Myocyte (in vitro differentiated cells): ENCODE data around the gene ELN. TPM values are rescaled to one million over a fixed set of nuclear protein-coding genes. Genes with fewer than 3 reads are reported as not detected.

Experiments
- DNase-seq: peaks from one replicate; pipeline ENCODE4 v3.0.0-alpha.2; 2012; ENCODE audit warnings: low read depth
- total RNA-seq: library from RNA; depleted of rRNA; stranded (reverse); fragments of >200 nt; gene quantifications from 2 replicates; pipeline ENCODE4 v1.2.3, GENCODE V29; 2014

Gene ELN
- total RNA-seq, 1 donor from 2014 or later, result 12.1 TPM

DNA sequence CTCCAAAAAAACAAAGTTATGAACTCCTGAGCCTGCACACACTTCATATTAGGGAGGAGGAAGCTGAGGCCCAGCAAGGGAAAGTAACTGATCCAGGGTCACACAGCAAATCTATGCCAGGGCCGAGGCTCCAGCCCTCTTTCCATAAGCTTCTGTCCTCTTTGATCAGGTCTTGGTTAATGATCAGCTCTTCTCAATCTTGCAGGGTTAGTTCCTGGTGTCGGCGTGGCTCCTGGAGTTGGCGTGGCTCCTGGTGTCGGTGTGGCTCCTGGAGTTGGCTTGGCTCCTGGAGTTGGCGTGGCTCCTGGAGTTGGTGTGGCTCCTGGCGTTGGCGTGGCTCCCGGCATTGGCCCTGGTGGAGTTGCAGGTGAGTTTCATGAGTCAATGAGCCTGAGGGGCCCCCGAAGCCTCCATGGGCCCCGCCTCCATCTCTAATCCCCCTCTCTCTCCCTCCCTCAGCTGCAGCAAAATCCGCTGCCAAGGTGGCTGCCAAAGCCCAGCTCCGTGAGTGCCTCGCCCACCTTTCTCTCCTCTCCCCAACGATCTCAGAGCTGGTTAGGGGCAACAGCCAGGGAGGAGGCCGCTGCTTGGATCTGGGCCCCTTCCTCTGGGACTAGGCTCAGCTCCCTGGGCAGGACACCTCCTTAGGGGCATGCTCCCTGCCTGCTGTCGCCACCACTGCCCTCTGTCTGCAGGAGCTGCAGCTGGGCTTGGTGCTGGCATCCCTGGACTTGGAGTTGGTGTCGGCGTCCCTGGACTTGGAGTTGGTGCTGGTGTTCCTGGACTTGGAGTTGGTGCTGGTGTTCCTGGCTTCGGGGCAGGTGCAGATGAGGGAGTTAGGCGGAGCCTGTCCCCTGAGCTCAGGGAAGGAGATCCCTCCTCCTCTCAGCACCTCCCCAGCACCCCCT is 32.0 kb downstream of the ELN start:
- DNase-seq, result no peak

DNA sequence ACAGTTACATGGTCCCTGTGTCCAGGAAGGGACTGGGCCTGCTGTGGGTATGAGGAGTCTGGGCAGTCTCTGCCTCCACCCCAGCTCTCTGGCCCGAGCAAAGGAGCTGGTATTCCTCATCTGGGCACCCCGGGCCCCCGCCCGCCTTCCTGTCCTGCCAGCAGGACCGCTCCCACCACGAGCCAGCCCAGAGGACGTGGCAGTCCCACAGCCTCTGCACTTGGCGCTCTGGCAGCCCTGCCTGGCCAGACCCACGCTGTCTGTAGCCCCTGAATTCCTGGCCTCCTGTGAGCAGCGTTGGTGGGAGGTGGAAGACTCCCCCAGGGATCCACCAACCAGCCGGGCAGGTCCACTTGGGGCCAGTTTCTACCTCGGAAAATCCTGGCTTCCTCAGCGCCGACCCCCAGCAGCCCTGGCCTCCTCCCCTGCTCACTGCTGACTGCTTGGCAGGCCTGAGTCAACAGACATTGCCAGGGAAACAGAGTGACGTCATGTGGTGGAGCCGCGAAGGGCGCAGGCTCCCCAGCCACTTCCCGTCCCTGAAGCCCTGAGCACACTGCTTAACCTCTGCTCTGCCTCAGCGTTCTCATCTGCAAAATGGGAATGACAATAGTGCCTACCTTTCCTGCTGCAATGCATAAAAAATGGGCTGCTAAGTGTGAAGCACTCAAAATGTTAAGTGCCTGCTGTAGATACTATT is 34.0 kb downstream of the ELN start:
- DNase-seq, result peak; percentile 91

DNA sequence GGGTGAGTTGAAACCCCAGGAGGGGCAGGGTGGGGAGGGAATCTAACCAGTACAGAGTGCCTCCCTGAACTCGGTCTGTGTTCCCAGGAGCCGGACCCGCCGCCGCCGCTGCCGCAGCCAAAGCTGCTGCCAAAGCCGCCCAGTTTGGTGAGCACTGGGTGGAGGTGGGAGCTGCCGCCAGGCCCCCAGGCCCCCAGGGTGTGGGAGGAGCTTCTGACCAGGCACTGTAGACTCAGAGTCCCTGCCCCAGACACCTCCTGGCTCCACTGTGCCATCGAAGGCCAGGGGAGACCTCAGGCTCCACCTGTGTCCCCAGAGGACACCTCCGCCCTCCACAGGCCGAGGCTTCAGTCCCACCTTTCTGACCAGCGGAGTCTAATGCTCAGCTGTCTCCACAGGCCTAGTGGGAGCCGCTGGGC is 35.3 kb downstream of the ELN start:
- DNase-seq, result no peak

DNA sequence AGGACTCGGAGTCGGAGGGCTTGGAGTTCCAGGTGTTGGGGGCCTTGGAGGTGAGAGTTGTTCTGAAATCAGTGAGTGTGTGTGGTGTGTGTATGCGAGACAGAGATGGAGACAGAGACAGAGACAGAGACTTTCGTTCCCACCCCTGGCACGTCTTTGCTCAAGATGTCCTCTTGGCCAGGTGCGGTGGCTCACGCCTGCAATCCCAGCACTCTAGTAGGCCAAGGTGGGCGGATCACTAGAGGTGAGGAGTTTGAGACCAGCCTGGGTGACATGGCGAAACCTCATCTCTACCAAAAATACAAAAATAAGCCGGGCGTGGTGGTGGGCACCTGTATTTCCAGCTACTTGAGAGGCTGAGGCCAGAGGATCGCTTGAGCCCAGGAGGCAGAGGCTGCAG is 35.7 kb downstream of the ELN start:
- no peak for DNase-seq

DNA sequence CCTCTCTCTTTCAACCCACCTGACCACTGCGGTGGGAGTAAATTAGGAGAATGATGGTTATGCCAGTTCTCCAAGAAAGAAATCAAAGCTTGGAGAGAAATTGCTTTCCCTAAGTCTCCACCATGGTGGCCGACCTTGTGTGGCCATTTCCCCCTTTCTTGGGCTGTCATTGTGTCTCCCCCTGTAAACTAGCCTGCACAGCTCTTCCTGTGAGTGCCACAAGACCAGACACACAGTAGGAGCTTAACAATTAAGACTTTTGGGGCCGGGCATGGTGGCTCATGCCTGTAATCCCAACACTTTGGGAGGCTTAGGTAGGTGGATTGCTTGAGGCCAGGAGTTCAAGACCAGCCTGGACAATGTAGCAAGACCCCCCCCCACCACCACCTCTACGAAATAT is 36.7 kb downstream of the ELN start:
- no peak for DNase-seq

DNA sequence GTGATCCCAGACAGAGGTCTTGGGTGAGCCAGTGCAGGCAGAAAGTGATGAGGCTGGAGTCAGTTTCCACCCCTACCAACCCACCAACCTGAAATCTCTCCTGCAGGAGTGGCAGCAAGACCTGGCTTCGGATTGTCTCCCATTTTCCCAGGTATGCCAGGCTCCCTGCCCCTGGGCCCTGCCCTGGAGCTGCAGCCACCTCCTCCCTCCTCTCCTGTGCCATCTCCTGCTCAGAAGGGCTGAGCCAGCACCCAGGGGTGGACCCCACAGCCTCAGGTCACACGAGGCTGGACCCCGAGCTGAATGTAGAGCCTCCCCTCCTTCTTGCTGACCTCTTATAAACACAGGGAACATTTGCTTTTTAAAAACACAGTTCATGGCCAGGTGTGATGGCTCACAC is 38.7 kb downstream of the ELN start:
- no peak for DNase-seq

DNA sequence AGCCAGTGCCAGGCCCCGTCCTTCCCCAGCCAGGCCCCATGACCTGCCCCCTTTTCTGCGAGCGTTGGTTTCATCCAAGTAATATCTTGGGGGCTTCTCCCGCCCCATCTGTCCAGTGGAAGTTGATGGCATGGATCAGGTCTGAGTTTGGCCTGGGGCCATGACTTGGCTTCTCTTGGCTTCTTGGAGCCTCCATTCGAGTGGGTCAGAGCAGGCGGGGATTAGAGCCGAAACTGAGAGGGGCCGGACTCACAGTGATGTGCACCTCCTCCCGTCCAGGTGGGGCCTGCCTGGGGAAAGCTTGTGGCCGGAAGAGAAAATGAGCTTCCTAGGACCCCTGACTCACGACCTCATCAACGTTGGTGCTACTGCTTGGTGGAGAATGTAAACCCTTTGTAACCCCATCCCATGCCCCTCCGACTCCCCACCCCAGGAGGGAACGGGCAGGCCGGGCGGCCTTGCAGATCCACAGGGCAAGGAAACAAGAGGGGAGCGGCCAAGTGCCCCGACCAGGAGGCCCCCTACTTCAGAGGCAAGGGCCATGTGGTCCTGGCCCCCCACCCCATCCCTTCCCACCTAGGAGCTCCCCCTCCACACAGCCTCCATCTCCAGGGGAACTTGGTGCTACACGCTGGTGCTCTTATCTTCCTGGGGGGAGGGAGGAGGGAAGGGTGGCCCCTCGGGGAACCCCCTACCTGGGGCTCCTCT is 40.6 kb downstream of the ELN start:
- DNase-seq, result no peak

DNA sequence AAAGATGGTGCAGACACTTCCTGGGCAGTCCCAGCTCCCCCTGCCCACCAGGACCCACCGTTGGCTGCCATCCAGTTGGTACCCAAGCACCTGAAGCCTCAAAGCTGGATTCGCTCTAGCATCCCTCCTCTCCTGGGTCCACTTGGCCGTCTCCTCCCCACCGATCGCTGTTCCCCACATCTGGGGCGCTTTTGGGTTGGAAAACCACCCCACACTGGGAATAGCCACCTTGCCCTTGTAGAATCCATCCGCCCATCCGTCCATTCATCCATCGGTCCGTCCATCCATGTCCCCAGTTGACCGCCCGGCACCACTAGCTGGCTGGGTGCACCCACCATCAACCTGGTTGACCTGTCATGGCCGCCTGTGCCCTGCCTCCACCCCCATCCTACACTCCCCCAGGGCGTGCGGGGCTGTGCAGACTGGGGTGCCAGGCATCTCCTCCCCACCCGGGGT is 41.1 kb downstream of the ELN start:
- no peak for DNase-seq

DNA sequence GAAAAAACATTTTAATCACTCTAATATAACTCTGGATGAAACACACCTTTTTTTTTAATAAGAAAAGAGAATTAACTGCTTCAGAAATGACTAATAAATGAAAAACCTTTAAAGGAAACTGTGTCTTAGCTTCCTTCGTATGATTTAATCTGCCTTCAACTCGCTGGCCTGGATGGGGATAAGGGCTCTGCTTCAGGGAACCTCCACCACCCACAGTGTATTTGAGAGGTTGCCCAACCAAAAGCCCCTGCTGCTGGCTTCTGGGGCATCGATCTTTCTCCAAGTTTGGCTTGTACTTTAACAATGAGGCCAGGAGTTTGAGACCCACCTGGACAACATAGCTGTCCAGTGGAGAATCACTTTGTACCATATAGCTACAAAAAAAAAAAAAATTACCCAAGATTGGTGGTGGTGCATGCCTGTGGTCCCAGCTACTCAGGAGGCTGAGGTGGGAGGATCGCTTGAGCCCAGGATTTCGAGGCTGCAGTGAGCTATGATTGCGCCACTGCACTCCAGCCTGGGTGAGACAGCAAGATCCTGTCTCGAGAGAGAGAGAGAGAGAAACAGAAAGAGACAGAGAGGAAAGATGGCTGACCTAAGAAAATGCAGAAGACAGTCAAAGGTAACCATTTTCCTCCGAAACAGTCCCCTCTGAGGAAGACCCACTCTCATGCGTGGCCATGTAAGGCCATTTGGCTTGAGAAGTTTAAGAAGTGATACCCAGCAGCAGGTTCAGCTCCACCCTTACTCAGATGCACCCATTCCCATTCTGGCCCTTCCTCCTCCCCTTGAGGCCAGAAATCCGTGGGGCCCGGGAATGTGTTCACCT is 42.0 kb downstream of the ELN start:
- no peak for DNase-seq

DNA sequence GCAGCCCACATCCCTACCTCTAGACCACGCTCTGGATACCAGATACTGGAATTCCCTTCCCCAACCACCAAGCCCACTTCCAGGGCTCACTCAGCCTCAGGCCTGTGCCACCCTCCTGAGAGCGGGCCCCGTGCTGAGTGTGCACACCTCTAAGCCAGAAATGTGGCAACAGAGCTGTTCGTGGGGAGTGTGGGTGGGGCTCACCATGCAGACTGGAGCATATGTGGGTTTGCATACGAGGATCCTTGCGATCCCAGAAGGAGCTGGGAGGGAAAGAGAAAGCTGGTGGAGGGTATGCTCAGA is 42.6 kb downstream of the ELN start:
- DNase-seq, result no peak

DNA sequence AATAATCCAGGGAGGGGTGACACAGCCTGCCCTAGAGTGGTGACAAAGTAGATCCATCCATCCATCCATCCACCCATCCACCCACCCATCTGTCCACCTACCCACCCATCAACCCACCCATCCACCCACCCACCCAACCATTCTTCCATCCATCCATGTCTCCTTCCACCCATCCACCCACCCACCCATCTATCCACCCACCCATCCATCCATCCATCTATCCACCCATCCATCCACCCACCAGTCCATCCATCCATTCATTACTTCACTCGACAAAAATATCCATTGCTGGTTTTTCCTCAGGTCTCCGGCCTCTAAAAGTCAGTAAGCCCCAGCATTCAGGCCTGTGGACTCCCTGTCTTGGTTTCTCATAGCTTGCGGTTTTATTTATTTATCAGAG is 43.1 kb downstream of the ELN start:
- DNase-seq, result no peak

DNA sequence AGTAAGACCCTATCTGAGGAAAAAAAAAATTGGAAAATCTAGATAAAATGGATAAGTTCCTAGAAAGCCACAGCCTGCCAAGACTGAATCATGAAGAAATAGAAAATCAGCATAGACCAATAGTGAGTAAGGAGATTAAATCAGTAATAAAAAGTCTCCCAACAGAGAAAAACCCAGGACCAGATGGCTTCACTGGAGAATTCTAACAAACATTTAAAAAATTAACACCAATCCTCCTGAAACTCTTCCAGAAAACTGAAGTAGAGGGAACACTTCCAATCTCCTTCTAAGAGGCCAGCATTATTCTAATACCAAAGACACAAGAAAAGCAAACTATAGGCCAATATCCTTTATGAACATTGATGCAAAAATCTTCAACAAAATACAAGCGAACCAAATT is 46.8 kb downstream of the ELN start:
- no peak for DNase-seq

DNA sequence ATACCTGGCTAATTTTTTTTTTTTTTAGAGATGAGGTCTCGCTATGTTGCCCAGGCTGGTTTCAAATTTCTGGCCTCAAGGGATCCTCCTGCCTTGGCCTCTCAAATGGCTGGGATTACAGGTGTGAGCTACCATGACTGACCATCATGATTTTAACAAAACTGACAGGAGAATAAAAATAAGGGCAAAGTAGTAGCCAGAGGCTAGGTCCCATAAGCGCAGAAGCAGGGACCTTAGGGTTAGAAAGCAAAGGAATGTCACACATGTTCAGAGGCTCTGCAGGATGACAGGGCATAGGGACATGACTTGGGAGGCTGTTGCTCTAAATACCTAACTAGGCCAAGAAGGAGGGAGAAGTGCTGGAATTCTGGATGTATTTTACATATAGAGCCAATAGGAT is 50.5 kb downstream of the ELN start:
- no peak for DNase-seq

DNA sequence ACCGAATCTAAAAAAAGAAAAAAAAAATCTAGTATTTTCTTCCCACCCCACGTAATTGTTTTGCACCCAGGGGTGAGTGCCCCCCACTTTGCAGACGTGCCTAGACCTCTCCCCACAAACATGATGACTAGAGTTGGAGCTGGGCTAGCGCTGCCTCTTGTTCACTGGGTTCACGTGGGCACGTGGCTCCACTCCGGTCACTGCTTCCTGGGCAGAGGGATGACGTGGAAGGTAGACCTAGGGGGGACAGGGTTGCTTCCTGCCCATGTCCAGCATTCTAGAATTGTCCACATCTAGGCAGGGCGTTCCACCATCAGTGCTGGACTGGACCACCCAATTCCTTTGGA is 54.8 kb downstream of the ELN start:
- no peak for DNase-seq

DNA sequence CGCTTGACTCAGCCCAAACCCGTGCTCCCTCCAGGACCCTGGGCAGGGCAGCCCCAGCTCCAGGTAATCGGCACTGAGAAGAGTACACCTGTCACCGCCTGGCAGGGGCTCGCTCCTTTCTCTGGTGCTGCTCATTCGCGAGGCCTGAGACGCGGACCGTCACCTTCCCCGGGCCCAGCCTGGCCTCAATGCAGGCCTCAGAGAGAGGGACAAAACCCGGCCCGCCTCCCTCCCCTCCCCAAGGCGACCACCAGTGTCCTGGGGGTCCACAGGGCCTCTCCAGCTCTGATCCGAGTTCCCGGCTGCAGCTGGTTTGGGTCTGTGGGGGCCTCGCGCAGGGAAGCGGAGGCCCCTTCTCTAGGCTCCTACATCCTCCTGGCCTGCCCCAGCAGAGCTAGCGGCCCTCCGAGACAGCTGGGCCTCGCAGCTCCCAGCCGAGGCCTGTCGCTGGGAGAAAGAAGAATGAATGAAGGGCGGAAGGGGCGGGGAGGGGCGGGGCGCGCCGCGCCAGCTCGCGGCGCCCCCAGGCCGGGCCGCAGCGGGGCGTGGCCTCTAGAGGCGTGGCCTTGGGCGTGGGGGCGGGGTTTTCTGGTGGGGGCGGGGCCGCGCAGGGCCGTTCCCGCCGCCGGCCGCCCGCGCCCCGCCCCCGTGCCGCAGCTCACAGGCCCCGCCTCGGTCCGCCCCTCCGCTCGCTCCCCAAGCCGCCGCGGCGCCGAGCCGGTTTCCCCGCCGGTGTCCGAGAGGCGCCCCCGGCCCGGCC is 55.3 kb downstream of the ELN start, which contains the start of gene LIMK1:
Gene LIMK1 (plus strand): TSS at position 688 of the 760 bp plus-strand sequence. CDS start 187 bp downstream, outside the sequence.
- DNase-seq, result peak; percentile 88

DNA sequence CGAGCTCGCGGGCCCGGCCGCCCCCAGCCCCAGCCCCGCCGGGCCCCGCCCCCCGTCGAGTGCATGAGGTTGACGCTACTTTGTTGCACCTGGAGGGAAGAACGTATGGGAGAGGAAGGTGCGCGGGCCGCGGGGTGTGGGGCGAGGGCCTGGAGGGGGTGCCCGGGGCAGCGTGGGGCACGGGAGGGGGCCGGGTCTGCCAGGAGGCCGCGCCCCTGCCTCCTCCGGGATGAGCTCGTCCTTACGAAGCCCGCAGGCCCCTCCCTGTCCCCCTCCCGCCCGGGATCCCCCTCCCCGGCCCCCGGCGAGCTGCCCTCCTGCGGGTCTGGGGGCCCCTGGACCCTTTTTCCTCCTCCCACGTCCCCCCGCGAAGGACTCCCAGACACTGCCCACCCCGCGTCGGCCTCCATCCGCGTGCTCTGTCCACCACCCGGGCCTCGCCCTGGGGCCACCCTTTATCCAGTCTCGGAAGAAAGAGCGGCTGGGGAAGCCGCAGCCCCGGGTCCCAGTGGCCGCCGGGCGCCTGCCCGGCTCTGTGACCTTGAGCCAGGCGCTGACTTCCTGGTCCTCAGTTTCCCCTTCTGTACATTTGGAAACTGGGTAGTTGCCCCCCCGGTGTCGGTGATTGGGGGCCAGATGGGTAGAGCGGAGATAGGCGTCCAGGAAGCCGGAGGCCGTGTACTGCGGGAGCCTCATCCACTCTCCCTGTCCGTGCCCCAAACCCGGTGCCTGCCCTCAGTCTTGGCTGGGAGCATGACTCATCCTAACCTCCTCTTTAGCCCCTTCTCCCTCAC is 56.2 kb downstream of the ELN start:
- DNase-seq, result peak; percentile 77

DNA sequence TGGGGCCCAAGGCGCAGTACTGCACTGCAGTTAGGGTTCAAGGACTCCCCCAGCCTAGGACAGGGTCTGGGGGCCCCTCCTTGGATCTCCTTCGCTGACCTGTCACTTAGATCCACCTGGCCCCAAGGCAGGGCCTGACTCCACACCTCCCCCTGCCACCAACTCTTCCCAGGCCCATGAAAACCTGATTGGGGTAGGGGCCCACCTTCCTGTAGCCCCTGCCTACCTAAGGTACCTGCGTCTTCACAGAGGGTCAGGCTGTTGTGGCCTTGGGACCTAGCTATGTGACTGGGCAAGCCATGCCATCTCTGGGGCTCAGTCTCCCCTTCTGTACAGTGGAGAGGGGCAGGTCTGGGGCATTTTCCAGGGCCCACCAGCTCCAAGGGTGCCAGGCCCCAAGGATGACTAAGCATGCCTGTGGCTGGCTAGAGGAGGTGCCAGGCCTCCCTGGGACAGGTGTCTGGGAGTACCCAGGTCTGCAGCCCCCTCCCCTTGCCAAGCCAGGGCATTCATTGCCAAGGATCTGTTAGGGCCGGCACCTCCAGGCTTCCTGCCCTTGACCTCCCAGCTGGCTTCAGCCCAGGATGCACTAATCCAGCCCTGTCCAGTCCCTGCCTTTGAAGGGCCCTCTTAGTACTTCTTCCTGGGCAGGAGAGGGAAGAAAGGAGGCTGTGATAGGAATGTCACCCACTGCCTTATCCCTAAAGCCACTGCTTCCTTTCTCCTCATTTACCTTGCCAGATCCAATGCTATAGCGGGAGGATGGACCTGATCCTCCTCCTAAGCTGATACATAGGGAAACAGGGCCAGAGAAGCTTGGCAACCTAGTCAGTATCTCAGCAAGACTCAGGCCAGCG is 57.0 kb downstream of the ELN start:
- DNase-seq, result peak; percentile 76

DNA sequence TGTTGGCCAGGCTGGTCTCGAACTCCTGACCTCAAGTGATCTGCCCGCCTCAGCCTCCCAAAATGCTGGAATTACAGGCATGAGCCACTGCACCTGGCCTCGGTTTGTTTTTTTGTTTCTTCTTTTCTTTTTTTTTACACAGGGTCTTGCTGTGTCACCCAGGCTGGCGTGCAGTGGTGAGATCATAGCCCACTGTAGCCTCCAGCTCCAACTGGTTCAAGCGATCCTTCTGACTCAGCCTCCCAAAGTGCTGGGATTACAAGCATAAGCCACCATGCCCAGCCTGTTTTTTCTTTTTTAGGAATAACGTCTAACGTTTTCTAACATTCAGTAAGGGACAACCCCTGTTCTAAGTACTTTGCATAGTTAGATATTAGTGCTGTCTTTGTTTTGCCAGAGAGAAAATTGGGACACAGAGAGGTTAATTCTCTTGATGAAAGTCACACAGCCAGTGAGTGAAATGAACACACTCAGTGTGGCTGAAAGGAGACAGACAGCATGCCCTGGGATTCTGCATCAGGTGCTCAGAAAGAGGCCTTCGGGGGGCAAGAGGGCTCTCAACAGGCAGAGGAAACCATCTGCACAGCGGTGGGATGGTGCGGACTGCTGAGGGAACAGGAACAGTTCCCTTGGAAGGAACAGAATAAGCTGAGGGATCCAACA is 59.9 kb downstream of the ELN start:
- no peak for DNase-seq
